Measurements from ENCODE around the gene PRRT4. TPM values are rescaled to one million over a fixed set of nuclear protein-coding genes. Genes with fewer than 3 reads are reported as not detected.

The PRRT4 gene
- total and polyA plus RNA-seq, 3 donors from 2014 or later: 0.16 to 1.1 (median 1.1) TPM

- intact Hi-C loops (cut with DNase I; ENCODE audit: low total_unique reads): no loop called here
- H3K4me3 ChIP-seq: no peak overlapping the region
- H3K9me3 ChIP-seq: no peaks in the 10 kb centered on the region
- DNase-seq: peak; percentile 46
- no peak overlapping the region for H3K27ac ChIP-seq
- no peaks in the 10 kb centered on the region for H3K36me3 ChIP-seq (ENCODE audit: low read depth, missing control alignments)
- WGBS, 2 donors: 74 to 76% methylated on average over 16 to 19 of the region's 19 CpGs
- H3K27me3 ChIP-seq: no peaks in the 10 kb centered on the region
- H3K4me1 ChIP-seq: no peaks in the 10 kb centered on the region
- TF ChIP-seq, protein P1, sequence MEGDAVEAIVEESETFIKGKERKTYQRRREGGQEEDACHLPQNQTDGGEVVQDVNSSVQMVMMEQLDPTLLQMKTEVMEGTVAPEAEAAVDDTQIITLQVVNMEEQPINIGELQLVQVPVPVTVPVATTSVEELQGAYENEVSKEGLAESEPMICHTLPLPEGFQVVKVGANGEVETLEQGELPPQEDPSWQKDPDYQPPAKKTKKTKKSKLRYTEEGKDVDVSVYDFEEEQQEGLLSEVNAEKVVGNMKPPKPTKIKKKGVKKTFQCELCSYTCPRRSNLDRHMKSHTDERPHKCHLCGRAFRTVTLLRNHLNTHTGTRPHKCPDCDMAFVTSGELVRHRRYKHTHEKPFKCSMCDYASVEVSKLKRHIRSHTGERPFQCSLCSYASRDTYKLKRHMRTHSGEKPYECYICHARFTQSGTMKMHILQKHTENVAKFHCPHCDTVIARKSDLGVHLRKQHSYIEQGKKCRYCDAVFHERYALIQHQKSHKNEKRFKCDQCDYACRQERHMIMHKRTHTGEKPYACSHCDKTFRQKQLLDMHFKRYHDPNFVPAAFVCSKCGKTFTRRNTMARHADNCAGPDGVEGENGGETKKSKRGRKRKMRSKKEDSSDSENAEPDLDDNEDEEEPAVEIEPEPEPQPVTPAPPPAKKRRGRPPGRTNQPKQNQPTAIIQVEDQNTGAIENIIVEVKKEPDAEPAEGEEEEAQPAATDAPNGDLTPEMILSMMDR (IDR thresholded peaks at IDR 0.05): peak in 1 of 3 experiments; percentile 69
- TF ChIP-seq POLR2A (IDR thresholded peaks at IDR 0.05): no peak
Measured at GRCh38 chr7:128381161-128381821, 19.8 kb upstream of the PRRT4 start.

DNA sequence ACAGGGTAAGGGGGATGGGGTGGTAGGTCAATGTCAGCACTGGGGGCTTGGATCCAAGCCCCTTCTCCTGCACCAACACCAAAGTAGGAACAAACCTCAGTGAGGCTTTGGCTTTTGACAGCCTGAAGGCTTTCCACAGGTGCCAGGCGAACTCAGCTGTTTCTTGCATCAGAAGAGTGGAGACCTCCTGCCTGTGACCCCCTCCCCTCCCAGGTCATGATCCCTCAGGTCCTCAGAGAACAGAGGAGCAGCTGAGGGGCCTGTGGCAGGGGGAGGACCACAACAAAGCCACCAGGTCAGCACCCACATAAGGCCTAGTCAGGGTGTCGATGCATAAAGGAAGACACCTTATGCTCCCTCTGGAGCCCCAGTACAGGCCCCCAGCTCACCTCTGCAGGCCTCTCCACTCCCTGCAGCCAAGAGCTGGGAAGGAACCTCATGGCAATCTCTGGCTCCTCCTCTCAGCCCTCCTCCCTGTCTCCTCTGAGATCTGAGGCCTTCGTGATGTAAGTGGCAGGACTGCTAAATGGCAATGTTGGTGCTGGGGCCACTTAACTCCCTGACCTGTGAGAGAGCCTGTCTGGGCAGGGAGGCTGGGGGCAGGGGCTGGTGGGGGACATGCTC, 19.1 kb upstream of the PRRT4 start:
- no peaks in the 10 kb centered on the region for H3K4me1 ChIP-seq

DNA sequence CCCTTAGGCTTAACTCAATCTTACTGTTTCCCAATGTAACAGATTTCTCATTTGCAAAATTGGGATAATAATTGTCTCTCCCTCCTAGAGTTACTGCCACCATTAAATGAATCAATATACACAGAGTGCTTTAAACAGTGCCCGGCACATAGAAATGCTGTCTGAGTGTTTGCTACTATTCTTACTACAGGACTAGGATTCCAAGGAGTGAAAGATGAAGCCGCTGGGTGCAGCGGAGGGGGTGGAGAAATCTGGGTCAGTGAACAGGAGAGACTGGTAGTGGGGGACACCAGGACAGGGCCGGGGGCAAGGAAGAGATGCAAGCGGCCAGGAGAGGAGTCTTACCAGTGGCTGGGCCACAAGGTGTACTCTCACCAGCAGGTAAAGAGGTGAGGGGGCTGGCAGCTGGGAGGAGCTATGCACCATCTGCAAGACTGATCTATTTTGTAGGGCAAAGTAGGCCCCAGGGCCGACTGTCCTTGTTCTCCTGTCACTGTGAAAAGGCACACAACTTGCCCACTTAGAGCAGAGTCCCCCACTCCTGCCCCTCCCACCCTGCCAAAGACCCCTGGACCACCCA, 18.5 kb upstream of the PRRT4 start:
- Histone ChIP-seq H3K4me3 (no peak overlapping the region), H3K36me3 (ENCODE audit: low read depth, missing control alignments) (no peaks in the 10 kb centered on the region), H3K27me3 (no peaks in the 10 kb centered on the region), H3K27ac (no peak overlapping the region), H3K4me1 (no peaks in the 10 kb centered on the region), H3K9me3 (no peaks in the 10 kb centered on the region)
- 89 to 90% methylated on average over 6 of the region's 6 CpGs for WGBS, 2 donors
- intact Hi-C loops (cut with DNase I; ENCODE audit: low total_unique reads): no loop called here
- no peak for DNase-seq
- no peak for TF ChIP-seq POLR2A (IDR thresholded peaks at IDR 0.05)
- TF ChIP-seq, protein P1 (IDR thresholded peaks at IDR 0.05): no peak

More for the DNA sequence above, 19.1 kb upstream of the PRRT4 start:
- Histone ChIP-seq H3K27me3 (no peaks in the 10 kb centered on the region), H3K27ac (no peak overlapping the region), H3K9me3 (no peaks in the 10 kb centered on the region), H3K36me3 (ENCODE audit: low read depth, missing control alignments) (no peaks in the 10 kb centered on the region), H3K4me3 (no peak overlapping the region)
- DNase-seq: no peak
- TF ChIP-seq, protein P1 (IDR thresholded peaks at IDR 0.05): no peak
- no peak for TF ChIP-seq POLR2A (IDR thresholded peaks at IDR 0.05)
- intact Hi-C loops (cut with DNase I; ENCODE audit: low total_unique reads): no loop called here
- 89 to 100% methylated on average over 1 to 3 of the region's 3 CpGs for WGBS, 2 donors

DNA sequence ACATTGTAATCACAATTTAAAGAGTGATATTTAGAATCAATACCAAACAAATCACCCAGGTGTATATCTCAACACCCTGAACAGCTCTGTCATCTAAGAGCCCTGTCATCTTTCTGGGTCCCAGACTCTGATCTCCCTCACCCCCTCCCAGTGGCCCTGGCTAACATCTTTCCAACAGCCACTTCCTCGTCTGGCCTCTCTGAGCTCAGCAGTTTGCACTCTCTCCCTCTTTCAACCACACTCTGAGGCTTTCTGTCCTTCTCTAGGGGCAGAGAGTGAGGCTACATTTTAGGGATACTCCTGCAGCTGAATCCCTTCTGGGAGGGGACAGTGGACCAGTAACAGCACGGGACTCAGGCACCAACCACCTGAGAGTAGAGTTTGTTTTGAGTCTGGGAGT, 17.1 kb upstream of the PRRT4 start:
- no peaks in the 10 kb centered on the region for H3K4me1 ChIP-seq
- intact Hi-C loops (cut with DNase I; ENCODE audit: low total_unique reads): no loop called here
- TF ChIP-seq, protein P1 (IDR thresholded peaks at IDR 0.05): no peak
- no peak for TF ChIP-seq POLR2A (IDR thresholded peaks at IDR 0.05)
- no peak overlapping the region for H3K27ac ChIP-seq
- H3K9me3 ChIP-seq: no peaks in the 10 kb centered on the region
- H3K36me3 ChIP-seq (ENCODE audit: low read depth, missing control alignments): no peaks in the 10 kb centered on the region
- no peaks in the 10 kb centered on the region for H3K27me3 ChIP-seq
- 65% methylated on average over 2 of the region's 2 CpGs for WGBS, 2 donors
- no peak overlapping the region for H3K4me3 ChIP-seq
- DNase-seq: no peak

Measured in testis (tissue), 3 donors.